T-cell (primary cell): Measurements from ENCODE around the gene SPON1. TPM values are rescaled to one million over a fixed set of nuclear protein-coding genes. Genes with fewer than 3 reads are reported as not detected.

Experiments
- ATAC-seq, 4 experiments: fragments of 200-7000 bp in 3 of 4; fragments of 150-1000 bp in 1 of 4; cut with Tn5 transposase; replicated peaks in 1 of 4; 1 replicate in 3 of 4; 2 replicates in 1 of 4; pipeline ENCODE4 v1.10.0; 2021; ENCODE audit warnings: moderate library complexity in 3 of 4, mild to moderate bottlenecking in 2 of 4, moderate number of reproducible peaks in 1 of 4
- CTCF ChIA-PET, 2 donors: fragments of 300-600 bp; sonication (Branson Sonifier 250); formaldehyde crosslinking; loops; one replicate each; lab custom pipeline; 2022; ENCODE audit warnings: antibody characterized with exemption in 2 of 2; lab: Charles Lee
- POLR2A ChIA-PET, 2 donors: fragments of 300-600 bp; sonication (Branson Sonifier 250); formaldehyde crosslinking; loops; one replicate each; lab custom pipeline; 2022; ENCODE audit warnings: antibody characterized with exemption in 2 of 2; lab: Charles Lee
- DNase-seq, 35 experiments: peaks; one replicate each; pipeline versions ENCODE4 v3.0.0 to v3.0.0-alpha.2; 2013 to 2023
- H3K27ac ChIP-seq: one replicate; pipeline ENCODE4 v1.5.1; 2013; ENCODE audit warnings: low read length
- H3K27me3 ChIP-seq, 2 experiments: replicated peaks in 1 of 2; 1 replicate in 1 of 2; 2 replicates in 1 of 2; pipeline versions ENCODE4 v1.6.1 to v1.7.0; 2013; ENCODE audit warnings: low read length in 1 of 2, mixed read lengths in 1 of 2; ENCODE audit not compliant: control insufficient read depth in 2 of 2, insufficient read depth in 2 of 2; ENCODE audit errors: extremely low read depth in 1 of 2
- H3K36me3 ChIP-seq, 2 donors: 1 replicate in 1 of 2; 2 replicates in 1 of 2; pipeline versions ENCODE4 v1.6.1 to v1.7.0; 2013; ENCODE audit warnings: low read length in 1 of 2; ENCODE audit not compliant: control insufficient read depth in 2 of 2, insufficient read depth in 1 of 2; ENCODE audit errors: extremely low read depth in 1 of 2
- H3K4me1 ChIP-seq, 2 experiments: 1 replicate in 1 of 2; 2 replicates in 1 of 2; pipeline versions ENCODE4 v1.6.1 to v1.7.0; 2013; ENCODE audit warnings: low read length in 2 of 2, mixed read lengths in 1 of 2; ENCODE audit not compliant: insufficient read depth in 2 of 2, control insufficient read depth in 1 of 2; ENCODE audit errors: extremely low read depth in 1 of 2
- H3K4me3 ChIP-seq, 2 donors: 1 replicate in 1 of 2; 2 replicates in 1 of 2; pipeline versions ENCODE4 v1.5.1 to v1.7.0; 2013; ENCODE audit warnings: mild to moderate bottlenecking in 2 of 2, low read length in 1 of 2, moderate library complexity in 1 of 2; ENCODE audit not compliant: control insufficient read depth in 1 of 2; ENCODE audit errors: extremely low read depth in 1 of 2
- H3K9me3 ChIP-seq: 2 replicates; pipeline ENCODE4 v1.7.0; 2013
- H3K27ac Mint-ChIP-seq, 2 donors: one replicate each; pipeline ENCODE4 v1.8.0; 2020 to 2021; ENCODE audit warnings: mild to moderate bottlenecking in 2 of 2, mixed read lengths in 2 of 2
- H3K27me3 Mint-ChIP-seq, 2 donors: one replicate each; pipeline ENCODE4 v1.8.0; 2021 to 2022; ENCODE audit warnings: mixed read lengths in 2 of 2
- H3K36me3 Mint-ChIP-seq: one replicate; pipeline ENCODE4 v1.8.0; 2021; ENCODE audit warnings: mixed read lengths
- H3K4me1 Mint-ChIP-seq, 3 donors: one replicate each; pipeline ENCODE4 v1.8.0; 2020 to 2022; ENCODE audit warnings: mixed read lengths in 3 of 3, mild to moderate bottlenecking in 1 of 3
- H3K4me3 Mint-ChIP-seq, 3 donors: one replicate each; pipeline ENCODE4 v1.8.0; 2020 to 2022; ENCODE audit warnings: mild to moderate bottlenecking in 3 of 3, mixed read lengths in 3 of 3, moderate library complexity in 3 of 3
- H3K9me3 Mint-ChIP-seq, 3 donors: one replicate each; pipeline ENCODE4 v1.8.0; 2020 to 2022; ENCODE audit warnings: mixed read lengths in 3 of 3
- WGBS: methylation state at CpG from one replicate; pipeline ENCODE4 v1.1.5; 2013; ENCODE audit warnings: missing lambda C conversion rate; ENCODE audit not compliant: insufficient coverage; 5-methylcytosine and 5-hydroxymethylcytosine counted together
- total RNA-seq, 35 experiments: library from RNA in 6 of 35; stranded (reverse) in 6 of 35; fragments of 120-200 nt in 1 of 35; gene quantifications; one replicate each; pipeline versions ENCODE4 v1.2.1 to v1.2.4 and lab custom pipeline; 2013 to 2026

Gene SPON1
- total RNA-seq, 5 donors from 2014 or later (not counting 1 experiment from before 2014, with no cell fraction given), result 1.0 to 38.2 (median 28.8) TPM

GRCh38 chr11:14112721-14113120 lies 150.2 kb downstream of the SPON1 start:
- Histone ChIP-seq H3K4me3 (no peak overlapping the region), H3K4me1 (no peaks in the 10 kb centered on the region), H3K9me3 (no peaks in the 10 kb centered on the region), H3K27ac (no peak overlapping the region), H3K36me3 (no peaks in the 10 kb centered on the region), H3K27me3 (no peaks in the 10 kb centered on the region)
- DNase-seq (no peak), ATAC-seq (no peak)
- Mint-ChIP-seq H3K27ac (no peak overlapping the region), H3K4me1 (peaks cover 0 to 4% (median 0%) of the 10 kb centered on the region in 3 donors), H3K4me3 (no peak overlapping the region), H3K9me3 (peaks cover 0 to 4% (median 3%) of the 10 kb centered on the region in 3 donors), H3K36me3 (peaks cover 3% of the 10 kb centered on the region), H3K27me3 (no peaks in the 10 kb centered on the region)
- 96% methylated on average over 2 of the region's 2 CpGs for WGBS
- CTCF ChIA-PET, result no interaction called here
- POLR2A ChIA-PET, result no interaction called here

GRCh38 chr11:14114269-14114668 lies 151.7 kb downstream of the SPON1 start:
- Mint-ChIP-seq H3K4me3 (no peak overlapping the region), H3K27me3 (no peaks in the 10 kb centered on the region), H3K36me3 (peaks cover 3% of the 10 kb centered on the region), H3K27ac (no peak overlapping the region), H3K9me3 (peaks cover 0 to 4% (median 3%) of the 10 kb centered on the region in 3 donors), H3K4me1 (peaks cover 7 to 12% (median 7%) of the 10 kb centered on the region in 3 donors)
- peaks cover 0 to 2% of the 10 kb centered on the region in 2 experiments for H3K4me1 ChIP-seq
- H3K27me3 ChIP-seq, result no peaks in the 10 kb centered on the region
- H3K4me3 ChIP-seq, result no peak overlapping the region
- ChIA-PET CTCF (interaction anchor here in 1 of 2 donors (1.0 kb wide), 1 partner anchor 33 kb away, joined by 3 read pairs; no protein-coding TSS in a partner anchor), POLR2A (interaction anchor here in 1 of 2 donors (0.6 kb wide), 1 partner anchor 64 kb away, joined by 3 read pairs; no protein-coding TSS in a partner anchor)
- H3K36me3 ChIP-seq, result no peaks in the 10 kb centered on the region
- ATAC-seq, result no peak
- H3K27ac ChIP-seq, result no peak overlapping the region
- DNase-seq, result peak in 1 of 35 experiments; percentile 7
- WGBS, result 91% methylated on average over 1 of the region's 1 CpG
- no peaks in the 10 kb centered on the region for H3K9me3 ChIP-seq

- no CpG with 5 or more reads among the region's 2 CpGs for WGBS
- Histone ChIP-seq H3K27ac (no peak overlapping the region), H3K9me3 (no peaks in the 10 kb centered on the region), H3K36me3 (no peaks in the 10 kb centered on the region), H3K4me1 (peaks cover 0 to 4% of the 10 kb centered on the region in 2 experiments), H3K27me3 (no peaks in the 10 kb centered on the region), H3K4me3 (no peak overlapping the region)
- Mint-ChIP-seq H3K27me3 (no peaks in the 10 kb centered on the region), H3K27ac (no peak overlapping the region), H3K4me1 (peaks cover 8 to 15% (median 11%) of the 10 kb centered on the region in 3 donors), H3K9me3 (peaks cover 0 to 4% (median 3%) of the 10 kb centered on the region in 3 donors), H3K4me3 (no peak overlapping the region), H3K36me3 (peaks cover 3% of the 10 kb centered on the region)
- CTCF ChIA-PET, result interaction anchor here in 1 of 2 donors (1.0 kb wide), 1 partner anchor 33 kb away, joined by 3 read pairs; no protein-coding TSS in a partner anchor
- POLR2A ChIA-PET, result interaction anchor here in 1 of 2 donors (0.6 kb wide), 1 partner anchor 64 kb away, joined by 3 read pairs; no protein-coding TSS in a partner anchor
- ATAC-seq, result no peak
- DNase-seq, result no peak
These were observed 152.3 kb downstream of the SPON1 start for GRCh38 chr11:14114786-14115185.

- WGBS, result no CpG with 5 or more reads among the region's 1 CpG
These were observed 155.1 kb downstream of the SPON1 start for GRCh38 chr11:14117632-14118031.

GRCh38 chr11:14118072-14118471 lies 155.5 kb downstream of the SPON1 start:
- no peak for ATAC-seq
- H3K27ac ChIP-seq, result no peak overlapping the region
- no peak overlapping the region for H3K4me3 Mint-ChIP-seq
- H3K9me3 Mint-ChIP-seq, result peaks cover 0 to 4% (median 3%) of the 10 kb centered on the region in 3 donors
- peaks cover 0 to 4% of the 10 kb centered on the region in 2 experiments for H3K4me1 ChIP-seq
- ChIA-PET POLR2A (no interaction called here), CTCF (interaction anchor here in 1 of 2 donors (1.2 kb wide), 1 partner anchor 162 kb away, joined by 3 read pairs; no protein-coding TSS in a partner anchor)
- no peaks in the 10 kb centered on the region for H3K27me3 Mint-ChIP-seq
- H3K36me3 ChIP-seq, result no peaks in the 10 kb centered on the region
- H3K4me1 Mint-ChIP-seq, result peaks cover 8 to 15% (median 14%) of the 10 kb centered on the region in 3 donors
- no peak overlapping the region for H3K27ac Mint-ChIP-seq
- no CpG with 5 or more reads among the region's 1 CpG for WGBS
- DNase-seq, result no peak
- peaks cover 11% of the 10 kb centered on the region for H3K36me3 Mint-ChIP-seq
- no peaks in the 10 kb centered on the region for H3K9me3 ChIP-seq
- H3K27me3 ChIP-seq, result no peaks in the 10 kb centered on the region
- H3K4me3 ChIP-seq, result no peak overlapping the region

More at GRCh38 chr11:14117632-14118031, 155.1 kb downstream of the SPON1 start:
- H3K27ac ChIP-seq, result no peak overlapping the region
- H3K36me3 ChIP-seq, result no peaks in the 10 kb centered on the region
- H3K9me3 ChIP-seq, result no peaks in the 10 kb centered on the region
- ChIA-PET CTCF (no interaction called here), POLR2A (no interaction called here)
- Mint-ChIP-seq H3K4me1 (peaks cover 8 to 15% (median 14%) of the 10 kb centered on the region in 3 donors), H3K4me3 (no peak overlapping the region), H3K27me3 (no peaks in the 10 kb centered on the region), H3K27ac (no peak overlapping the region), H3K9me3 (peaks cover 0 to 4% (median 3%) of the 10 kb centered on the region in 3 donors), H3K36me3 (peaks cover 7% of the 10 kb centered on the region)
- ATAC-seq (no peak), DNase-seq (no peak)
- no peaks in the 10 kb centered on the region for H3K27me3 ChIP-seq
- peaks cover 0 to 4% of the 10 kb centered on the region in 2 experiments for H3K4me1 ChIP-seq
- no peak overlapping the region for H3K4me3 ChIP-seq

GRCh38 chr11:14119357-14119756 lies 156.8 kb downstream of the SPON1 start:
- H3K27me3 ChIP-seq, result no peaks in the 10 kb centered on the region
- DNase-seq, result peak in 1 of 35 experiments; percentile 6
- POLR2A ChIA-PET, result no interaction called here
- no peaks in the 10 kb centered on the region for H3K9me3 ChIP-seq
- no peak overlapping the region for H3K4me3 Mint-ChIP-seq
- no peak overlapping the region for H3K27ac Mint-ChIP-seq
- peaks cover 24% of the 10 kb centered on the region for H3K36me3 Mint-ChIP-seq
- peaks cover 0 to 4% of the 10 kb centered on the region in 2 experiments for H3K4me1 ChIP-seq
- no peak overlapping the region for H3K4me3 ChIP-seq
- CTCF ChIA-PET, result interaction anchor here in 1 of 2 donors (1.2 kb wide), 2 partner anchors 28 to 163 kb away, joined by 3 read pairs; no protein-coding TSS in a partner anchor
- no peaks in the 10 kb centered on the region for H3K36me3 ChIP-seq
- peaks cover 4 to 6% (median 5%) of the 10 kb centered on the region in 3 donors for H3K9me3 Mint-ChIP-seq
- ATAC-seq, result peak in 3 of 4 experiments; percentile 61 to 89 (median 77)
- WGBS, result 100% methylated on average over 2 of the region's 2 CpGs
- peaks cover 8 to 14% (median 14%) of the 10 kb centered on the region in 3 donors for H3K4me1 Mint-ChIP-seq
- no peak overlapping the region for H3K27ac ChIP-seq
- H3K27me3 Mint-ChIP-seq, result no peaks in the 10 kb centered on the region
